Measurements from ENCODE around the gene IL17RE. TPM values are rescaled to one million over a fixed set of nuclear protein-coding genes. Genes with fewer than 3 reads are reported as not detected.
A peak's percentile ranks its signal among the peaks of the same experiment; 100 is the strongest.

IL17RE gene
- total and polyA plus RNA-seq, 2 of the 13 experiments (the other 11 are each of a cell fraction or from before 2014, with no cell fraction given) = 14.5 to 24.1 TPM

DNA sequence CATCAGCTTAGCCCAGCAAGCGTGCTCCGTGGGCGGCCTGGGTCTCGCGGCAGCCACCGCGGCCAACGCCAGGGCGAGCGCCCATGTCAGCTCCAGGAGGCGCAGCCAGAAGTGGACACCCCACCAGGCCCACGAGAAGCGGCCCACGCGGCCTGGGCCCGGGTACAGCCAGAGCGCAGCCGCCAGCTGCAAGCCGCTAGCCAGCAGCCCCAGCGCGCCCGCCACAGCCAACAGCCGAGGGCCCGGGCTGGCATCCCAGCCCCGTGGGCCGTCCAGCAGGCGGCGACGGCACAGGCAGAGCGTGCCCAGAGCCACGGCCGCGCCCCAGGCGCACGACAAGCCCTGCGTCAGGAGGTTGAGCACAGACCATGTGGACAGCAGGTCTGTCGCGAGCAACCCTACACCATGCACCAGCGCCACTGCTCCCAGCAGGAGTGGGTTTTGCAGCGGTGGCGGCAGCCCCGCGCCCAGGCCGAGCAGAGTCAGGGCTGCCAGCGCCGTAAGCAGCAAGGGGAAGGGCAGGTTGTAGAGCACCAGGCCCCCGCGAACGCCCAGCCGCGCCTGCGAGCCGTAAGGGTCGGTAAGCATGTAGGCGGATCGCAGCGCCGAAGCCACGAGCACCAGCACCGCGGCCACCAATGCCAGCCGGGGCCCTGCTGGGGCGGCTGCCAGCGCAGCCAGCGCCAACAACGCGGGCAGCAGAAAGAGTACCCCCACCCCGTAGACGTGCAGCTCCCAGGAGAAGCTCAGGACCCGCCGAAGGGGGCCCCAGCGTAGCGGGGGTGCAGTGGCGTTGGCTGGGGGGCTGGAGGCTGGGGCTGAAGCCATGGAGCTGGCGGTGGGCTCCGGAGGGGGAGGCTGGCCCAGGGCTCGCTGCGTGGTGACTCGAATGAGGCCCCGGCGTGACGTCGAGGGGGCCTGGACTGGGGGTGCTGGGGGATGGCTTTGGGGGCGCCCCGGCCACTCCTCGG, 44.7 kb downstream of the IL17RE start (continued):
- TF ChIP-seq EZH2 (conservative IDR thresholded peaks at IDR 0.05; ENCODE audit: low read depth, low read length) (no peak), CHD2 (IDR thresholded peaks at IDR 0.05; ENCODE audit: low read depth, low read length) (no peak), TBX2 (CRISPR knock-in tag; IDR thresholded peaks at IDR 0.05; ENCODE audit: borderline replicate concordance) (peak; percentile 43; the same call in 1 of the 2 replicates), ZNF569 (CRISPR knock-in tag; IDR thresholded peaks at IDR 0.05; ENCODE audit: borderline replicate concordance) (no peak), NAIF1 (CRISPR knock-in tag; IDR thresholded peaks at IDR 0.05; ENCODE audit: borderline replicate concordance) (peak; percentile 47; the same call in 1 of the 2 replicates), RBFOX2 (IDR thresholded peaks at IDR 0.05; ENCODE audit: low read depth, low read length) (peak; percentile 90), ZNF34 (CRISPR knock-in tag; IDR thresholded peaks at IDR 0.05; ENCODE audit: borderline replicate concordance) (no peak; the same call in 1 of the 2 replicates), NPAS2 (CRISPR knock-in tag; IDR thresholded peaks at IDR 0.05; ENCODE audit: borderline replicate concordance) (no peak), PRDM10 (CRISPR knock-in tag; IDR thresholded peaks at IDR 0.05; ENCODE audit: low read depth) (peak; percentile 59; the same call in 1 of the 2 replicates), ZNF552 (CRISPR knock-in tag; IDR thresholded peaks at IDR 0.05; ENCODE audit: borderline replicate concordance) (peak; percentile 88; the same call in 1 of the 2 replicates), MED1 (CRISPR knock-in tag; IDR thresholded peaks at IDR 0.05) (peak; percentile 77), ZNF510 (CRISPR knock-in tag; IDR thresholded peaks at IDR 0.05; ENCODE audit: low read depth) (0 out of 2 replicates have a peak, but pooled peaks have one; percentile 34), ZIK1 (CRISPR knock-in tag; IDR thresholded peaks at IDR 0.05; ENCODE audit: borderline replicate concordance, low read depth) (no peak; the same call in 1 of the 2 replicates), SNAI1 (CRISPR knock-in tag; IDR thresholded peaks at IDR 0.05; ENCODE audit: borderline replicate concordance) (peak; percentile 21; the same call in 1 of the 2 replicates)
- TF ChIP-seq, protein P1, sequence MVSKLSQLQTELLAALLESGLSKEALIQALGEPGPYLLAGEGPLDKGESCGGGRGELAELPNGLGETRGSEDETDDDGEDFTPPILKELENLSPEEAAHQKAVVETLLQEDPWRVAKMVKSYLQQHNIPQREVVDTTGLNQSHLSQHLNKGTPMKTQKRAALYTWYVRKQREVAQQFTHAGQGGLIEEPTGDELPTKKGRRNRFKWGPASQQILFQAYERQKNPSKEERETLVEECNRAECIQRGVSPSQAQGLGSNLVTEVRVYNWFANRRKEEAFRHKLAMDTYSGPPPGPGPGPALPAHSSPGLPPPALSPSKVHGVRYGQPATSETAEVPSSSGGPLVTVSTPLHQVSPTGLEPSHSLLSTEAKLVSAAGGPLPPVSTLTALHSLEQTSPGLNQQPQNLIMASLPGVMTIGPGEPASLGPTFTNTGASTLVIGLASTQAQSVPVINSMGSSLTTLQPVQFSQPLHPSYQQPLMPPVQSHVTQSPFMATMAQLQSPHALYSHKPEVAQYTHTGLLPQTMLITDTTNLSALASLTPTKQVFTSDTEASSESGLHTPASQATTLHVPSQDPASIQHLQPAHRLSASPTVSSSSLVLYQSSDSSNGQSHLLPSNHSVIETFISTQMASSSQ (IDR thresholded peaks at IDR 0.05; ENCODE audit: low read depth) = no peak
- TF ChIP-seq, protein P1 (CRISPR knock-in tag; IDR thresholded peaks at IDR 0.05; ENCODE audit: borderline replicate concordance) = peak; percentile 57; the same call in 1 of the 2 replicates
- TF ChIP-seq, protein P2, sequence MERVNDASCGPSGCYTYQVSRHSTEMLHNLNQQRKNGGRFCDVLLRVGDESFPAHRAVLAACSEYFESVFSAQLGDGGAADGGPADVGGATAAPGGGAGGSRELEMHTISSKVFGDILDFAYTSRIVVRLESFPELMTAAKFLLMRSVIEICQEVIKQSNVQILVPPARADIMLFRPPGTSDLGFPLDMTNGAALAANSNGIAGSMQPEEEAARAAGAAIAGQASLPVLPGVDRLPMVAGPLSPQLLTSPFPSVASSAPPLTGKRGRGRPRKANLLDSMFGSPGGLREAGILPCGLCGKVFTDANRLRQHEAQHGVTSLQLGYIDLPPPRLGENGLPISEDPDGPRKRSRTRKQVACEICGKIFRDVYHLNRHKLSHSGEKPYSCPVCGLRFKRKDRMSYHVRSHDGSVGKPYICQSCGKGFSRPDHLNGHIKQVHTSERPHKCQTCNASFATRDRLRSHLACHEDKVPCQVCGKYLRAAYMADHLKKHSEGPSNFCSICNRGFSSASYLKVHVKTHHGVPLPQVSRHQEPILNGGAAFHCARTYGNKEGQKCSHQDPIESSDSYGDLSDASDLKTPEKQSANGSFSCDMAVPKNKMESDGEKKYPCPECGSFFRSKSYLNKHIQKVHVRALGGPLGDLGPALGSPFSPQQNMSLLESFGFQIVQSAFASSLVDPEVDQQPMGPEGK (CRISPR knock-in tag; IDR thresholded peaks at IDR 0.05) = peak; percentile 60

Measured in HepG2 (cell line).